Measurements from ENCODE around the gene CHAC1.
A peak's percentile ranks its signal among the peaks of the same experiment; 100 is the strongest.

The CHAC1 gene

DNA sequence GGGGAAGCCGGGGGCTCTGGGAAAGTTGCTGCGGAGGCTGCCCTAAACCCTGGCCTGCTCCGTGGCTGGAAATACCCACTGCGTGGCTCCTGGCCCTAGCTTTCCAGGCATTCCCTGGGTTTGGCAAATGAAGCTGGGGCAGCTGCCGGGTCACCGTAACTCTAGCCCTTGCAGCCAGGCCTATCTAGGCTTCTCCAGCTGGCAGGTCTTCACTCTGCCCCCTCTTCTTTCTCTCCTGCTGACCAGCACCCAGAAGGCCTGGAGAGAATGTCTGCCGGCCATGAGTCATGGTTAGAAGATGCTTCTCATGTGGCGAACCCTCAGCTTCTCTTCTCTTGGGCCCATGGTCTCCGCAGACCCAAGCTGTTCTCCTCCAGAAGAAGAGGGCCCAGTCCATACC is 29.7 kb upstream of the CHAC1 start:
- DNase-seq (ENCODE audit: low spot score) = no peak

DNA sequence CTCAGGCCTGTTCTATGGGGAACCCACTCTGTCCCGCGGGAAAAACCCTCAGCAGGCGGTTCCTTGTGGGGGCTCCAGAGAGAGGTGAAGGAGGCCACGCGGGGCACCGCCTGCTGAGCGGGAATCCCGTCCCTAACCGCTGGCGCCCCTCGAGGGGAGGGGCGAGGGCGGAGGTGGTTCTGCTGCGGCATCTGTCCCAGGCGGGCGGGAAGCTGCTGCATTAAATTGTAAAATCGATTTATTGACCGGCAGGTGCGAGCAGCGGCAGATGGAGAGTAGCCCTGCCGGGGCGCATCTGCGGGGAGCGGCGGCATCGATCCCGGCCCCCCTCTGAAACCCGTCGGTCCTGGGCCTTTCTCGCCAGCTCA is 27.8 kb upstream of the CHAC1 start:
- DNase-seq (ENCODE audit: low spot score) = no peak

DNA sequence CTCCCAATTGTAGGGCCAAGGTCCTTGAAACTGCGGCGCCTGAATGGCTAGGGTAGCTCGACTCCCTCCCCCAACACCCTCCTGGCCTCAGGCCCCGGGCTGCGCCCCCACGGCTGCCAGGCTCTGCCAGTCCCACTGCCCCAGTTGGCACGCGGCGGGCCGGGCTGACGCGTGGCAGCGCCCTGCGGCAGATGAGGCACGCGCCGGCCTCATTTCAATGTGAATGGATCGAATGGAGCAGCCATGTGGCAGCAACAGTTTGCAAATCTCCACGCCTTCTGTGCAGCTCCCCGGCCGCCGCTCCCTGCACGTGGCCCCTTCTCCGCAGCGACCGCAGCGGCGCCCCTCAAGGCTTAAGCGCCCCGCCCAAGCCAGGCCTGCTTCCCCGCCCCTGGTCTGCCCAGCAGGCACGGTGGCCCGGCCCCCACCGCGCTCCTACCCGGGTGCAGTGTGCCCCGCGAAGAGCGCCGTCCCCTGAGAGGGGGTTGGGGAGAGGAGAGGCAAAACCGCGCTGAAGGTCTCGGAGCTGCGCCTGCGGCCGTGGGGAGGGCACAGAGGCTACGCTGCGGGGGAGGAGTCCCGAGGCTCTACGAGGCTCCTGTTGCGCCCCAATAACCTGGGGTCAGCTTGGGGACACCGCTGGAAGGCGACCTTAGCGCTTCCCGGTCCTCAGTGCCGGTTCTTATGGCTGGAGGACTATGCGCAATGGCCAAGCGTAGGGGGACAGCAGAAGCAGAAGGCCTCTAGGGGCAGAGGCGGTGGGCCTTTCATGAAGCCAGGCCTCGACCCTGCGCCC is 27.2 kb upstream of the CHAC1 start:
- no peak for DNase-seq (ENCODE audit: low spot score)

DNA sequence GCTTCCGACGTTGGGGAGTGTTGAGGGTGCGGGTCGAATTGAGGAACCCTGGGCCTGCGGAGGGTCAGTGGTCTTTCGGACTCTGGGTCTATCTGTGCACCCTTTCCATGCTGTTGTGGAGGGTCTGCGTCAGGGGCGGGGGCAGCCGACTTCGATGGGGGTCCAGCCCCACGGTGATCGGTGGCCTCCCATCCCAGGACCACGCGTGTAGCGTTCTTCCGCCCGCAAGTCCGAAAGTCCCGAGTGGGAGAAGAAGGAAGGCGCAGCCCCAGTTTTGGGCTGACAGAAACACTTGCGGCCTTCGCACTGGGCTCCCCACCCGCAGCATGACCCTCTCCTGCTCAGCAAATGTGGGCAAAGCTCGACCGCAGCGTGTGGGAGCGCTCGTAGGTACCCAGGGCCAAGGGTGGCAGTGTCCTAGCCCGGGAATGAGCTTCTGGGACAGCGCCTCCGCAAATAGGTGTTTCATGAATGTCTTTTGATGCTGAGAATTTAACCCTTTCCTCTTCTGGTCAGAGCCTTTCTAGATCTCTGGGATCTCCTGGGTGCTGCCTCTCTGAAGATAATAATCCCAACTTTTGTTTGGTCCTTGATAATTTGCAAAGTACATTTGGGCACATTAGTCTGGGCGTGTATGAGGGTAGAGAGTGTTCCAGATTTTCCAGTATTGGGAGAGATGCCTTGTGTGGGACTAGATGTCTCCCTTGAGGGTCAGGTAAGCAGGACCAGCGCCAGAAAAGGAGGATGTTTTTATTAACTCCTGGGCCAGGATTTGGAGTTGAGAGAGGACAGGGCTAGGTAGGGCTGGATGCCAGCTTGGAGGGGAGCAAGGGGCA is 26.4 kb upstream of the CHAC1 start:
- DNase-seq (ENCODE audit: low spot score) = no peak

DNA sequence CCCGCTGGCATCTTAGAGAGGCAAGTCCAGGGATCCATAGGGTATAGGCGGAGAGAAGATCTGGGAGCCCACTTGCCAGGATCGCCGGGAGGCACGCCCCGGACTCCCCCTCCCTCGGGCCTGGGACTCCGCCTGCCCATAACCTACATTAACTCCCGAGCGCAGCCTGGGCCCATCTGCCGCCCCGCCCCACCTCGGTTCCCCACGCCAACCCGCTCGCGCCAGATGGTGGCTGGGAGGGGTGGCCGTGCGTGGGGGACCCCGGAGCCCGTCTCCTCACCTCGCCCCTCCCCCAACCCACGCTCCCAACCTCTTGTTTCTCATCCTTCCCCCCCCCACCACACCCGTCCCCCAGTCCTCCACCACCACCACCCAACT is 25.8 kb upstream of the CHAC1 start:
- no peak for DNase-seq (ENCODE audit: low spot score)

DNA sequence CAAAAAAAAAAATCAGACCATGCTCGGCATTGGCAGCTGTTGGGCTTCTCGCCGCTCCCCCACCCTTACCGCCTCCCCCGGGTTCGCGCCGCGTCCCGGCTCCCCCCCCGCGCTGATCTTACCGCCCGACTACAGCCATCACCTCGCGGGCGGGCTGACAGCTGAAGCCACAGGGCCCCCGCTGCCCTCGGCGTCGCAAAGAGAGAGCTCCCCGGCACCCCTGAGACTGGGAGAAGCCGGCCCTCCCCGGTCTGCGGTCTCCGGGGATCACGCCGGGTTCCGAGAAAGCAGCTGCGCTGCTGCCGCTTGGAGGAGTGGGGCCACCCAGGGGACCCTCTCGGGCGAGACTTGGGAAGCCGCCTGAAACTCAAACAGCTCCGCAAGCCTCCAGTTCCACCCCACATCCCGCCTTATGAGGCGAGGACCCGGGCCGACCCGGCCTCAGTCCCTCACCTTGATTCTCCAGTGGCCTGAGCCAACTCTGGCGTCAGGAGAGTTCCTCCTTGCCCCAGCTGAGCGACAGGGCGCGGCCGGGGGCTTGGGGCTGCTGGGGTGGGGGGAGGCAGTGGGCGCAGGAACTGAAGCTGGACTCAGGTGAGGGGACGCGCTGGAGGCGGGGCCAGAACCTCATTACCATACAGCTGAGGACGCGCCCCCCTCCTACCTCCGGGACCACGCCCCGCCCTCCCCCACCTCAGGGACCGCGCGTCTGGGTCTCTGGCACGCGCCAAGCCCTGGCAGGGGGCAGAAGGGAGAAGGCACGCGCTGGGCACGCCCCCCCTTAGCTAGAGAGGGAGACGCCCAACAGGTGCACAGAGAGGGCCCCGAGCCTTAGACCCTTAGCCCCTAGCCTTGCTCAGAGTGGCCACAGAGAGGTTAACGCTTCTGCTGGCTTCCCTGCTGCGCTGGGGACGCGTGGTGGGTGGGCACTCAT is 25.1 kb upstream of the CHAC1 start:
- no peak for DNase-seq (ENCODE audit: low spot score)

DNA sequence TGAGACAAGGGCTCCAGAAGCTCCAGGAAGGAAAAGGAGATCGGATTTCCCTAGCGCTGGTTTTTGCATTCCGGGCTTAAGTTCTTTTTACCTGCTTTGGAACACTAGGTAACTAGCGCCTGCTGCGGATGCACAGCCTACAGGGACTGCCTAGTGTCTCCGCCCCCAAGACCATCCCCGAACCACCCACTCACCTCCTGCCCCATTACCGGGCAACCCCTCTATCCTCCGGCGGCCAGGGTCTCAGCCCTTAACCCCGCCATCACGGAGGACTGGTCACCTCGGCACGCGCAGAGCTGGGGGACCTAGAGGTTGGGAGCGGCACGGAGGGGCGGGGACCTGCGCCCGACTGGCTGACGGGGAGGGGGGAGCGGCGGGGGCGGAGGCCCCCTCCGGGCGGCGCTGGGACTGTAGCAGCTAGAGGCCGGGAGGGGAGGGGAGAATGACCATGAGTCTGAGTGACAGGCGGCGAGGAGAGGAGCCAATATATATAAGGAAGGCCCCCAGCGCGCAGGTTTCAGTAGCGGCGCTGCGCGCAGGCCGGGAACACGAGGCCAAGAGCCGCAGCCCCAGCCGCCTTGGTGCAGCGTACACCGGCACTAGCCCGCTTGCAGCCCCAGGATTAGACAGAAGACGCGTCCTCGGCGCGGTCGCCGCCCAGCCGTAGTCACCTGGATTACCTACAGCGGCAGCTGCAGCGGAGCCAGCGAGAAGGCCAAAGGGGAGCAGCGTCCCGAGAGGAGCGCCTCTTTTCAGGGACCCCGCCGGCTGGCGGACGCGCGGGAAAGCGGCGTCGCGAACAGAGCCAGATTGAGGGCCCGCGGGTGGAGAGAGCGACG is 24.2 kb upstream of the CHAC1 start, which contains the start of gene DLL4:
Gene DLL4 (plus strand): TSS at position 520 of the 839 bp plus-strand sequence. CDS start 329 bp downstream, outside the sequence.
- DNase-seq (ENCODE audit: low spot score) = peak; percentile 56

DNA sequence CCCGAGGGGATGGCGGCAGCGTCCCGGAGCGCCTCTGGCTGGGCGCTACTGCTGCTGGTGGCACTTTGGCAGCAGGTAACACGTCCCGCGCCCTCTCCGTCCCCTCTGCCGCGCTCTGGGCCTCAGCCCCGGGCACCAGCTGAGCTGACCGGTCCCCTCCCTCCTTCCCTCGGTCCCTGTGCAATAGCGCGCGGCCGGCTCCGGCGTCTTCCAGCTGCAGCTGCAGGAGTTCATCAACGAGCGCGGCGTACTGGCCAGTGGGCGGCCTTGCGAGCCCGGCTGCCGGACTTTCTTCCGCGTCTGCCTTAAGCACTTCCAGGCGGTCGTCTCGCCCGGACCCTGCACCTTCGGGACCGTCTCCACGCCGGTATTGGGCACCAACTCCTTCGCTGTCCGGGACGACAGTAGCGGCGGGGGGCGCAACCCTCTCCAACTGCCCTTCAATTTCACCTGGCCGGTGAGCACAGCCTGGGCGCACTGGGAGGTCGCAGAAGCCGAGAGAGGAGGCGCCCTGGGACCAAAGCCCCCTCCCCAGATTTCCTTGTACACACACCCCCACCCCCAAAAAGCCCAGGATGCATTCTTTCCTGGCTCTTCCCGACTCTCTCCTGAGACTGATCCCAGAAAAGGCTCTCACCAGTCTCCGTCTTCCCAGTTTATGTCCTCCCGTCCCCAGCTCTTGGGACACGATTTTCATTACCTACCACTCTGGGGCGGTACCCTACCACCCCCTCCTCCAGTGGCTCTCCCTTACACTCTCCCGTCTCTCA is 23.4 kb upstream of the CHAC1 start:
- peak; percentile 61 for DNase-seq (ENCODE audit: low spot score)

DNA sequence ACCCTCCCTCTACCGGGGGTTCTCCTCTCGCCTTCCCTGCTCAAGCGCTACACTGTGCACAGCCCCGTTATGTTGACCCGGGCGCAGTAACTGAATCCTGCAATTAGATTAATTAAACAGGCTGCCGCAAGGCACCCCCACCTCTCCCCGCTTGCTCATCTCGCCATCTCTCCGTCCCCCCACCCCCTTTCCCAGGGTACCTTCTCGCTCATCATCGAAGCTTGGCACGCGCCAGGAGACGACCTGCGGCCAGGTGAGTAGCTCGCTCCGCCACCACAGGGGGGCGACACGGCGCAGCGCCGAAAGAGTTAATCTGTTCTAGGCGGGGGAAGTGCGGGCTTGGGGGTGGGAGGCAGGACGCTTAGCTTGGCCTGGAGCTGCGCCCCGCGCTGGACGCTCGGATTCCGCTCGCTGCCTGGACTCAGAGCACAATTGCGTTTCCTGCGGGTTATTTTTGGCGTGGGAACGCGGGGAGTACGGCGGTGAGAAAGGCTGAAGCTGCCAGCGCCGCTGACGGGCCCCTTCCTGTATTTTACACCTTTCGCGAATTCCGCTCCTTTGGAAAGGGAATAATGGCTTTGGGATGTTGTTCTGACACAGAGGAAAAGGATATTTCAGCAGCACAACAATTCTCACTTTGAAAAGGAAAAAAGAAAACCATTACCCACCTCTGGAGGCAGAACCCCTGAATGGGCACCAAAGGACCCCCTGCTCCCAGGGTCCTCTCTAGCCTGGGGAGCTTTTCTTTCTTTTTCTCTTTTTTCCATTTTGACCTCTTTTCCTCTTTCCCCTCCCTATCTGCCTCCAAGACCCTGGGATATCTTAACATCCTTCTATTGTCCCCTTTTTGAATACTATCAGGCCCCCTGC is 22.6 kb upstream of the CHAC1 start:
- peak; percentile 44 for DNase-seq (ENCODE audit: low spot score)

DNA sequence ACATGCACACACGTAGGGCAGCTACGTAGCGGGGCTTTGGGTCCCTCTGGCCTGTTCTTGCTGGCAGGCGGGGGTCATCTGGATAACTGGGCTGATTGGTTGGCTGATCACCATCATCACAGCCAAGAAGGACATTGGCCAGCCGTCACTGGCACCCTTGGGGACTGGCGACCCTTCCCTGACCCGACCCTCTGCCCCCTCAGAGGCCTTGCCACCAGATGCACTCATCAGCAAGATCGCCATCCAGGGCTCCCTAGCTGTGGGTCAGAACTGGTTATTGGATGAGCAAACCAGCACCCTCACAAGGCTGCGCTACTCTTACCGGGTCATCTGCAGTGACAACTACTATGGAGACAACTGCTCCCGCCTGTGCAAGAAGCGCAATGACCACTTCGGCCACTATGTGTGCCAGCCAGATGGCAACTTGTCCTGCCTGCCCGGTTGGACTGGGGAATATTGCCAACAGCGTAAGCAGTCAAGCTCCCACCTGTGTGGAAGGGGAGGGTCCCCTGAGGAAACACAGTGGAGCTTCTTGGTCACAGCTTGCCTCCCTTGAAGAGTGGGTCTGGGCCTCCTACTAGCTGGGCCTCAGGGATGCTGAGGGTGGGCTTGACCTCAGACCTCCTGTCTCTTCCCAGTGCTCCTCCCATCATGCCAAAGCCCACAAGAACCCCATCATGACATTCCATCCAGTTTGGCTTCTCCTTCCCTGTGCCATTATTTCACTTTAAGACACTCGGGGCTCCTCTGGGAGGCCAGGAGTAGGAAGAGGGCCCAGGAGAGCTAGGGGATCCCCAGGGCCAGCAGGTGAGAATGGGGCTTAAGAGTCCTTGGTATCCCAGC is 21.8 kb upstream of the CHAC1 start:
- DNase-seq (ENCODE audit: low spot score) = no peak

DNA sequence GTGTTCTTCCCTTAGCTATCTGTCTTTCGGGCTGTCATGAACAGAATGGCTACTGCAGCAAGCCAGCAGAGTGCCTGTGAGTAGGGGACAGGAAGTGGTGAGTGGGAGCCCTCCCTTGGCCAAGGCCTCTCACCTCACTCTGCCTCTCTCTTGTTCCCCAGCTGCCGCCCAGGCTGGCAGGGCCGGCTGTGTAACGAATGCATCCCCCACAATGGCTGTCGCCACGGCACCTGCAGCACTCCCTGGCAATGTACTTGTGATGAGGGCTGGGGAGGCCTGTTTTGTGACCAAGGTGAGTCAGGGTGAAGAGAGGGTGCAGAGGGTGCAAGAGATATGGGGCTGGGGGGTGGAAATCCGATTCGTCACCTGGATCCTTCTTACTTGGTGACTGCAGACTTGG is 21.1 kb upstream of the CHAC1 start:
- no peak for DNase-seq (ENCODE audit: low spot score)

DNA sequence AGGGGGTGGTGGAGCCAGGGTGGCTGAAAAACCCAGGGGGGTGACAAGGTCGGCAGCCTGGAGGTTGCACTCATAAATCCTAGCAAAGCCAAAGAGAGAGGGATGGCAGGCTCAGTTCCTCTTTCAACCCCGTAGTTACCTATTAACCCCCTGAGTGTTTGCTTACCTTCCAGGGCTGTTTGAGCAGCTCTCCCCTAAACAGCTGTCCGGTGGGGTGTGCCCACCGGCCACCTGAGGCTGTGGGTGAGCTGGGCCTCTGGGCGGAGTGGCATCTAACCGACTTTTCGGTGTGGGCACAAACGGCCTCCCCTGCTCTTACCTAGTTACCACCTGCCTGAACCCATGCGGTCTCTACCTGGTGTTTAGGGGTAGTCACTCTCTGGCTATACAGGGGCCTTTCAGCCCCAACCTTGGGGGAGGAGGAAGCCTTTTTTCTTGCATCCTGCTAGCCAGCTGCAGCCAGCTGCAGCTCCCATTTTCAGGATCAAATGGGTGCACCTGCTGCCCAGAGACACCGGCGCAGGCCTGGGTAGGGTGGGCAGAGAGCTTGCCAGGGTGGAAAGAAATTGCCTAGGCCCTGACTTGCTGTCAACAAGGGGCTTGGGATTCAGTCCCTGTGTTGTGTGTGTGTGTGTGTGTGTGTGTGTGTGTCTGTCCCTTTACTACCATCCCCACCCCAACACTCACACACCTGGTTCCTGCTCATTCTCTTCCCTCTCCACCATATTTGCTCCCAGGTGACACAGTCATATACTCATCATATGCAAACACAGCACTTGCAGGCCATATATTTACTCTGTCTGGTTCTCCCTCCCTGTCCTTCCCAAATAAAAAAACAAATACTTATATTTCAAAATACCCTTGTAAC is 20.4 kb upstream of the CHAC1 start:
- no peak for DNase-seq (ENCODE audit: low spot score)

DNA sequence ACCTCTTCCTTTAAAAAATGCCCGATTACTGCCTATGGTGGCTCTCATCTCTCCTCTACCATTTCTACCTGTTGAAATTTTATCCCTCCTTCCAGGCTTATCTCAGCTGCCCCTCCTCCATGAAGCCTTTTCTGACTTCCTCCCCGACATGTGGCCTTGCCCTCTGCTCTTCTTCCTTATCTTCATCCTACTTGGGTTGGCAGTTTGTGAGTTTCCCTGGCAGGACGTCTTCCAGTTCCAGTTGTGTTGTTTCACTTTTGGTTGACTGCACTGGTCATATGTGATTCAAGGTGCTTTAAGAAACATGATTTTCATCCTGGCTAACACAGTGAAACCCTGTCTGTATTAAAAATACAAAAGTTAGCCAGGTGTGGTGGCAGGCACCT is 19.8 kb upstream of the CHAC1 start:
- no peak for DNase-seq (ENCODE audit: low spot score)

DNA sequence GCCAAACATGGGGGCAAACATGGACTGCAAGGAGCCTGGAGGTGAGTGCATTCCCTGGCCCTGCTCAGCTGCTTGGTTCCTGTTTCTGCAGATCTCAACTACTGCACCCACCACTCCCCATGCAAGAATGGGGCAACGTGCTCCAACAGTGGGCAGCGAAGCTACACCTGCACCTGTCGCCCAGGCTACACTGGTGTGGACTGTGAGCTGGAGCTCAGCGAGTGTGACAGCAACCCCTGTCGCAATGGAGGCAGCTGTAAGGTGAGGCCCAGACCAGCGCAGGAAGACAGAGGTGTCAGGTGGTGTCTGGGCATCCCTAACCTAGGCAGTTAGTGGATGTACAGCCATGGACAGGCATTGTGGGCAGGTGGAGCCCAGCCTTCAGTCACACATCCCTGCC is 18.8 kb upstream of the CHAC1 start:
- no peak for DNase-seq (ENCODE audit: low spot score)

DNA sequence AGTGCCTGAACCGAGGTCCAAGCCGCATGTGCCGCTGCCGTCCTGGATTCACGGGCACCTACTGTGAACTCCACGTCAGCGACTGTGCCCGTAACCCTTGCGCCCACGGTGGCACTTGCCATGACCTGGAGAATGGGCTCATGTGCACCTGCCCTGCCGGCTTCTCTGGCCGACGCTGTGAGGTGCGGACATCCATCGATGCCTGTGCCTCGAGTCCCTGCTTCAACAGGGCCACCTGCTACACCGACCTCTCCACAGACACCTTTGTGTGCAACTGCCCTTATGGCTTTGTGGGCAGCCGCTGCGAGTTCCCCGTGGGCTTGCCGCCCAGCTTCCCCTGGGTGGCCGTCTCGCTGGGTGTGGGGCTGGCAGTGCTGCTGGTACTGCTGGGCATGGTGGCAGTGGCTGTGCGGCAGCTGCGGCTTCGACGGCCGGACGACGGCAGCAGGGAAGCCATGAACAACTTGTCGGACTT is 17.0 kb upstream of the CHAC1 start:
- DNase-seq (ENCODE audit: low spot score) = no peak

DNA sequence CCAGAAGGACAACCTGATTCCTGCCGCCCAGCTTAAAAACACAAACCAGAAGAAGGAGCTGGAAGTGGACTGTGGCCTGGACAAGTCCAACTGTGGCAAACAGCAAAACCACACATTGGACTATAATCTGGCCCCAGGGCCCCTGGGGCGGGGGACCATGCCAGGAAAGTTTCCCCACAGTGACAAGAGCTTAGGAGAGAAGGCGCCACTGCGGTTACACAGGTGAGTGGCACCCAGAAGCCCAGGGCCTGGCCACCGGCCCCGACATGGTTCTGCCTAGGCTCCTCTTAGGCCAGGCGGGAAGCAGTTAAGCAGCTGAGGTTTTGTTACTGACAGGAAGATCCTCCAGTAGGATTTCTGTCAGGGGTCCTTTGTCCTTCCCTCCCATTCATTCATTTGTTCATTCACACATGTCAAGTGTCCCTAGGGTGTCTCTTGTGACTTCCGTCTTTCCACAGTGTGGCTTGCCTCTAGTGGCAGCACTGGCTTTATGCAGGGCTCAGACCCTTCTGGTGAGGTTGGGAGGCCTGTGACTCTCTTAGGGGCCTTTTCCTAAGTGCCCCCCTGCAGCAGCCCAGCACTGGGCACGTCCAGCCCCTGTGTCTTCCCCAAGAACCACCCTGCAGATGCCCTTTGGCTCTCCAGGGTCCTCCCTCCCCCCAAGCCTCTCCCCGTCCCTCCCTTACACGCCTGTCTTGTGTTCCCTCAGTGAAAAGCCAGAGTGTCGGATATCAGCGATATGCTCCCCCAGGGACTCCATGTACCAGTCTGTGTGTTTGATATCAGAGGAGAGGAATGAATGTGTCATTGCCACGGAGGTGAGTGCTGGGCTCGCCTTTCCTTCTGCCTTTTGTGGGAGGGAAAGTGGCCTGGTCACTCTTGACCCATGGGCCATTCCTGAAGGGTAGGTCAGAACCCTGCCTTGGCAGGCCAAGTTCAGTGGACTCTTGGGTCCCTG is 16.3 kb upstream of the CHAC1 start:
- DNase-seq (ENCODE audit: low spot score) = peak; percentile 63

All from hepatic stellate cell (primary cell).